HepG2 (cell line): ENCODE results near the gene ZMIZ1. TPM values are rescaled to one million over a fixed set of nuclear protein-coding genes. Genes with fewer than 3 reads are reported as not detected.

Source experiments
- ATAC-seq: fragments of 200-7000 bp; cut with Tn5 transposase; 3 replicates; pipeline ENCODE4 v1.9.1; 2020; ENCODE audit warnings: mild to moderate bottlenecking, moderate library complexity
- BruUV-seq: library from RNA; stranded (reverse); fragments of 400-500 nt; replicated peaks from 2 replicates; lab custom pipeline; 2021; lab: Mats Ljungman, UMichigan
- CTCF ChIA-PET: fragments of 300-600 bp; formaldehyde crosslinking; extraction: SDS; loops from one replicate; lab custom pipeline; 2021; ENCODE audit warnings: low total read pairs, inconsistent platforms, low intra/inter-chr PET ratio; lab: Yijun Ruan, JAX
- POLR2A ChIA-PET: fragments of 350-600 bp; sonication (Branson Sonifier 250); formaldehyde crosslinking; loops from one replicate; lab custom pipeline; 2020; ENCODE audit warnings: antibody characterized with exemption, inconsistent platforms; lab: Yijun Ruan, JAX
- DNase-seq: peaks from one replicate; pipeline ENCODE4 v3.0.0-alpha.2; 2015; ENCODE audit warnings: low spot score
- FAIRE-seq: peaks from 3 replicates; lab custom pipeline; 2011; peaks lifted over from hg19 to GRCh38; lab: Jason Lieb, UNC
- H2AFZ ChIP-seq: one replicate; pipeline ENCODE4 v1.6.1; 2011; ENCODE audit warnings: low read length, inconsistent platforms
- H3K27ac ChIP-seq: fragments of 300-600 bp; 3 replicates; pipeline ENCODE4 v1.8.0; 2011; ENCODE audit warnings: mixed run types, mild to moderate bottlenecking, mixed read lengths, low read length, inconsistent platforms; ENCODE audit not compliant: insufficient read depth; ENCODE audit errors: extremely low read length
- H3K27me3 ChIP-seq, 2 experiments: fragments of 200-600 bp in 1 of 2; 2 replicates in 1 of 2; 3 replicates in 1 of 2; pipeline versions ENCODE4 v1.6.0 to v1.8.0; 2011; ENCODE audit warnings: low read length in 2 of 2, mild to moderate bottlenecking in 2 of 2, moderate library complexity in 2 of 2, inconsistent platforms in 1 of 2; ENCODE audit not compliant: insufficient read depth in 2 of 2, control insufficient read depth in 1 of 2
- H3K36me3 ChIP-seq, 2 experiments: fragments of 200-600 bp in 1 of 2; replicated peaks in 1 of 2; 2 replicates in 1 of 2; 3 replicates in 1 of 2; pipeline versions ENCODE4 v1.5.1 to v1.8.0; 2011; ENCODE audit warnings: low read length in 2 of 2, inconsistent platforms in 1 of 2; ENCODE audit not compliant: insufficient read depth in 2 of 2, control insufficient read depth in 1 of 2
- H3K4me1 ChIP-seq: 2 replicates; pipeline ENCODE4 v1.5.1; 2012; ENCODE audit warnings: low read length, inconsistent platforms; ENCODE audit not compliant: insufficient read depth
- H3K4me2 ChIP-seq: 2 replicates; pipeline ENCODE4 v1.6.0; 2011; ENCODE audit warnings: low read depth, low read length, inconsistent platforms
- H3K4me3 ChIP-seq, 3 experiments: fragments of 200-600 bp in 1 of 3; sonication (generic), shearing (Covaris generic) in 1 of 3; replicated peaks in 1 of 3; 2 replicates each; pipeline ENCODE4 v1.5.1; 2011 to 2016; ENCODE audit warnings: low read length in 3 of 3, inconsistent platforms in 2 of 3, low read depth in 2 of 3, mild to moderate bottlenecking in 2 of 3, control low read depth in 1 of 3, mixed read lengths in 1 of 3; ENCODE audit not compliant: insufficient read depth in 1 of 3
- H3K79me2 ChIP-seq: one replicate; pipeline ENCODE4 v1.6.1; 2011; ENCODE audit warnings: low read length, inconsistent platforms; ENCODE audit not compliant: insufficient read depth
- H3K9ac ChIP-seq: 2 replicates; pipeline ENCODE4 v1.6.0; 2011; ENCODE audit warnings: mild to moderate bottlenecking, low read depth, low read length, inconsistent platforms; ENCODE audit not compliant: insufficient read depth
- H3K9me3 ChIP-seq: 2 replicates; pipeline ENCODE4 v1.5.1; 2012; ENCODE audit warnings: mild to moderate bottlenecking, low read length
- H4K20me1 ChIP-seq: 2 replicates; pipeline ENCODE4 v1.6.0; 2011; ENCODE audit warnings: inconsistent platforms, mild to moderate bottlenecking, low read length, moderate library complexity; ENCODE audit not compliant: insufficient read depth
- BCL6 ChIP-seq: IDR thresholded peaks from 2 replicates; pipeline ENCODE4 v1.6.1; 2016; ENCODE audit warnings: missing genetic modification reagents, missing compliant biosample characterization
- HNRNPUL1 ChIP-seq: fragments of 200-400 bp; formaldehyde crosslinking; IDR thresholded peaks from 2 replicates; pipeline ENCODE4 v1.6.1; 2017; ENCODE audit warnings: low read depth, mild to moderate bottlenecking, low read length, moderate library complexity
- MAZ ChIP-seq, 2 experiments: sonication (generic) in 1 of 2; formaldehyde crosslinking in 1 of 2; IDR thresholded peaks; 2 replicates each; pipeline versions ENCODE4 v1.5.0 to v1.6.1; 2012 to 2020; ENCODE audit warnings: low read depth in 2 of 2, mild to moderate bottlenecking in 2 of 2, borderline replicate concordance in 1 of 2, improper control_type of control experiment in 1 of 2, low read length in 1 of 2, missing genetic modification reagents in 1 of 2, moderate library complexity in 1 of 2
- NBN ChIP-seq: fragments of 450-650 bp; conservative IDR thresholded peaks from 2 replicates; pipeline ENCODE4 v1.6.1; 2017
- NFKBIZ ChIP-seq: IDR thresholded peaks from 2 replicates; pipeline ENCODE4 v1.6.1; 2018; ENCODE audit warnings: missing genetic modification reagents, missing compliant biosample characterization
- PRPF4 ChIP-seq: fragments of 200-400 bp; formaldehyde crosslinking; IDR thresholded peaks from 2 replicates; pipeline ENCODE4 v1.6.1; 2016; ENCODE audit warnings: low read length, low read depth; ENCODE audit not compliant: poor library complexity, severe bottlenecking
- ZNF20 ChIP-seq: sonication (generic); formaldehyde crosslinking; IDR thresholded peaks from 2 replicates; pipeline ENCODE4 v1.4.0; 2020; ENCODE audit warnings: mild to moderate bottlenecking, moderate library complexity, missing genetic modification reagents
- ZNF263 ChIP-seq: sonication (generic); formaldehyde crosslinking; IDR thresholded peaks from 2 replicates; pipeline ENCODE4 v1.4.0; 2020; ENCODE audit warnings: missing genetic modification reagents
- ZNF558 ChIP-seq: sonication (generic); formaldehyde crosslinking; IDR thresholded peaks from 2 replicates; pipeline ENCODE4 v1.9.0; 2022; ENCODE audit warnings: mild to moderate bottlenecking, missing genetic modification reagents, borderline replicate concordance
- ZNF775 ChIP-seq: sonication (generic); formaldehyde crosslinking; IDR thresholded peaks from 2 replicates; pipeline ENCODE4 v1.4.0; 2020; ENCODE audit warnings: missing genetic modification reagents, mild to moderate bottlenecking, moderate library complexity, borderline replicate concordance
- ZNF816 ChIP-seq: sonication (generic); formaldehyde crosslinking; IDR thresholded peaks from 2 replicates; pipeline ENCODE4 v1.8.0; 2022; ENCODE audit warnings: missing genetic modification reagents, mild to moderate bottlenecking, borderline replicate concordance
- ZNF850 ChIP-seq: sonication (generic); formaldehyde crosslinking; conservative IDR thresholded peaks from 2 replicates; pipeline ENCODE4 v1.9.0; 2021; ENCODE audit warnings: mild to moderate bottlenecking, missing genetic modification reagents
- WGBS: methylation state at CpG from one replicate; pipeline ENCODE4 v1.1.6; 2017; ENCODE audit warnings: low lambda C conversion rate; 5-methylcytosine and 5-hydroxymethylcytosine counted together
- in situ Hi-C: cut with HindIII; loops from 2 replicates; pipeline ENCODE4 v1.10.0; 2017; ENCODE audit warnings: low pct_unique_long_range_greater_than_20kb; ENCODE audit not compliant: extremely low pct_ligation_motif_present
- intact Hi-C: fragments of 100-400 bp; cut with micrococcal nuclease; formaldehyde crosslinking; loops from one replicate; pipeline ENCODE4 v1.10.0; 2022; ENCODE audit not compliant: unreplicated experiment
- polyA plus RNA-seq, 8 experiments: library from polyadenylated mRNA; depleted of rRNA in 3 of 8; stranded (reverse) in 7 of 8; unstranded in 1 of 8; fragments of >200 nt; fragmentation: Illumina TruSeq in 4 of 8; extraction: Trizol in 4 of 8; gene quantifications; 2 replicates each; pipeline versions ENCODE4 v1.2.1 to v1.2.3, GENCODE V29; 2011 to 2016; ENCODE audit warnings: low read depth in 4 of 8, missing spikeins in 1 of 8, mixed read lengths in 1 of 8; ENCODE audit not compliant: insufficient read depth in 1 of 8
- total RNA-seq, 5 experiments: library from RNA; depleted of rRNA; stranded (reverse); fragments of >200 nt; fragmentation: Illumina TruSeq; extraction: Trizol; gene quantifications; 2 replicates each; pipeline ENCODE4 v1.2.3, GENCODE V29; 2016; ENCODE audit warnings: low read depth in 1 of 5
- TF ChIP-seq, protein P1 (sequence below): sonication (generic); formaldehyde crosslinking; IDR thresholded peaks from 2 replicates; pipeline ENCODE4 v1.4.0; 2020; ENCODE audit warnings: mild to moderate bottlenecking, missing genetic modification reagents
- TF ChIP-seq, protein P2 (sequence below): sonication (generic); formaldehyde crosslinking; IDR thresholded peaks from 2 replicates; pipeline ENCODE4 v1.4.0; 2020; ENCODE audit warnings: mild to moderate bottlenecking, missing genetic modification reagents, borderline replicate concordance
- TF ChIP-seq, protein P3 (sequence below): IDR thresholded peaks from 2 replicates; pipeline ENCODE4 v1.6.1; 2016; ENCODE audit warnings: low read depth, missing genetic modification reagents, missing compliant biosample characterization

Gene ZMIZ1
- total and polyA plus RNA-seq, 2 of the 13 experiments (the other 11 are each of a cell fraction or from before 2014, with no cell fraction given): 5.3 to 10.2 TPM

DNA sequence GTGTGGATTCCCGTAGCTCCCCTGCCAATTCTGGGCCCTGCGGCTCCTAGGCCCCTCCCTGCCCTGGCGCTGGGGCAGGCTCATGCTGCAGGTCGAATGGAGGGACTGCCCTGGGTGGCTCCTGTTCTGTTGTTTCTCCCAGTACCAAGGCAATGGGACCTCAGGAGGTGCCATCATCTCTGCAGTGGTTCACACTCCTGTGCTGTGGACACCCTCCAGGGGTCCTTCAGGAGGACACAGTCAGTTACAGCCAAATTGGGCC lies 138.3 kb downstream of the ZMIZ1 start:
- Histone ChIP-seq H3K4me1 (no peaks in the 10 kb centered on the region), H3K27me3 (no peaks in the 10 kb centered on the region), H3K4me2 (no peak overlapping the region), H3K4me3 (no peak overlapping the region), H3K36me3 (peaks cover 60 to 94% of the 10 kb centered on the region in 2 experiments), H2AFZ (no peak overlapping the region), H3K27ac (no peak overlapping the region), H3K9ac (no peak overlapping the region), H3K79me2 (no peaks in the 10 kb centered on the region), H3K9me3 (no peaks in the 10 kb centered on the region), H4K20me1 (peaks cover 19% of the 10 kb centered on the region; the same call in 1 of the 2 replicates)
- in situ Hi-C loops (no loop called here), intact Hi-C loops (no loop called here)
- FAIRE-seq (no peak), DNase-seq (no peak), ATAC-seq (no peak)
- ChIA-PET CTCF (no interaction called here), POLR2A (no interaction called here)
- no TSS peak for BruUV-seq
- WGBS: 100% methylated on average over 4 of the region's 4 CpGs
- TF ChIP-seq, protein P1, sequence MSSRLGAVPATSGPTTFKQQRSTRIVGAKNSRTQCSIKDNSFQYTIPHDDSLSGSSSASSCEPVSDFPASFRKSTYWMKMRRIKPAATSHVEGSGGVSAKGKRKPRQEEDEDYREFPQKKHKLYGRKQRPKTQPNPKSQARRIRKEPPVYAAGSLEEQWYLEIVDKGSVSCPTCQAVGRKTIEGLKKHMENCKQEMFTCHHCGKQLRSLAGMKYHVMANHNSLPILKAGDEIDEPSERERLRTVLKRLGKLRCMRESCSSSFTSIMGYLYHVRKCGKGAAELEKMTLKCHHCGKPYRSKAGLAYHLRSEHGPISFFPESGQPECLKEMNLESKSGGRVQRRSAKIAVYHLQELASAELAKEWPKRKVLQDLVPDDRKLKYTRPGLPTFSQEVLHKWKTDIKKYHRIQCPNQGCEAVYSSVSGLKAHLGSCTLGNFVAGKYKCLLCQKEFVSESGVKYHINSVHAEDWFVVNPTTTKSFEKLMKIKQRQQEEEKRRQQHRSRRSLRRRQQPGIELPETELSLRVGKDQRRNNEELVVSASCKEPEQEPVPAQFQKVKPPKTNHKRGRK (CRISPR knock-in tag): no peak
- TF ChIP-seq ZNF263 (CRISPR knock-in tag) (no peak), BCL6 (CRISPR knock-in tag) (no peak), NFKBIZ (no peak), ZNF816 (CRISPR knock-in tag) (no peak), ZNF20 (no peak), NBN (no peak), ZNF775 (CRISPR knock-in tag) (no peak), ZNF850 (no peak), HNRNPUL1 (no peak), PRPF4 (no peak), ZNF558 (CRISPR knock-in tag) (no peak), MAZ (IDR thresholded peaks at IDR 0.05; ENCODE audit: borderline replicate concordance, low read depth, low read length) (no peak), MAZ (CRISPR knock-in tag; IDR thresholded peaks at IDR 0.05; ENCODE audit: low read depth) (no peak)
- TF ChIP-seq, protein P2, sequence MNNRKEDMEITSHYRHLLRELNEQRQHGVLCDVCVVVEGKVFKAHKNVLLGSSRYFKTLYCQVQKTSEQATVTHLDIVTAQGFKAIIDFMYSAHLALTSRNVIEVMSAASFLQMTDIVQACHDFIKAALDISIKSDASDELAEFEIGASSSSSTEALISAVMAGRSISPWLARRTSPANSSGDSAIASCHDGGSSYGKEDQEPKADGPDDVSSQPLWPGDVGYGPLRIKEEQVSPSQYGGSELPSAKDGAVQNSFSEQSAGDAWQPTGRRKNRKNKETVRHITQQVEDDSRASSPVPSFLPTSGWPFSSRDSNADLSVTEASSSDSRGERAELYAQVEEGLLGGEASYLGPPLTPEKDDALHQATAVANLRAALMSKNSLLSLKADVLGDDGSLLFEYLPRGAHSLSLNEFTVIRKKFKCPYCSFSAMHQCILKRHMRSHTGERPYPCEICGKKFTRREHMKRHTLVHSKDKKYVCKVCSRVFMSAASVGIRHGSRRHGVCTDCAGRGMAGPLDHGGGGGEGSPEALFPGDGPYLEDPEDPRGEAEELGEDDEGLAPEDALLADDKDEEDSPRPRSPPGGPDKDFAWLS (CRISPR knock-in tag): no peak
- TF ChIP-seq, protein P3, sequence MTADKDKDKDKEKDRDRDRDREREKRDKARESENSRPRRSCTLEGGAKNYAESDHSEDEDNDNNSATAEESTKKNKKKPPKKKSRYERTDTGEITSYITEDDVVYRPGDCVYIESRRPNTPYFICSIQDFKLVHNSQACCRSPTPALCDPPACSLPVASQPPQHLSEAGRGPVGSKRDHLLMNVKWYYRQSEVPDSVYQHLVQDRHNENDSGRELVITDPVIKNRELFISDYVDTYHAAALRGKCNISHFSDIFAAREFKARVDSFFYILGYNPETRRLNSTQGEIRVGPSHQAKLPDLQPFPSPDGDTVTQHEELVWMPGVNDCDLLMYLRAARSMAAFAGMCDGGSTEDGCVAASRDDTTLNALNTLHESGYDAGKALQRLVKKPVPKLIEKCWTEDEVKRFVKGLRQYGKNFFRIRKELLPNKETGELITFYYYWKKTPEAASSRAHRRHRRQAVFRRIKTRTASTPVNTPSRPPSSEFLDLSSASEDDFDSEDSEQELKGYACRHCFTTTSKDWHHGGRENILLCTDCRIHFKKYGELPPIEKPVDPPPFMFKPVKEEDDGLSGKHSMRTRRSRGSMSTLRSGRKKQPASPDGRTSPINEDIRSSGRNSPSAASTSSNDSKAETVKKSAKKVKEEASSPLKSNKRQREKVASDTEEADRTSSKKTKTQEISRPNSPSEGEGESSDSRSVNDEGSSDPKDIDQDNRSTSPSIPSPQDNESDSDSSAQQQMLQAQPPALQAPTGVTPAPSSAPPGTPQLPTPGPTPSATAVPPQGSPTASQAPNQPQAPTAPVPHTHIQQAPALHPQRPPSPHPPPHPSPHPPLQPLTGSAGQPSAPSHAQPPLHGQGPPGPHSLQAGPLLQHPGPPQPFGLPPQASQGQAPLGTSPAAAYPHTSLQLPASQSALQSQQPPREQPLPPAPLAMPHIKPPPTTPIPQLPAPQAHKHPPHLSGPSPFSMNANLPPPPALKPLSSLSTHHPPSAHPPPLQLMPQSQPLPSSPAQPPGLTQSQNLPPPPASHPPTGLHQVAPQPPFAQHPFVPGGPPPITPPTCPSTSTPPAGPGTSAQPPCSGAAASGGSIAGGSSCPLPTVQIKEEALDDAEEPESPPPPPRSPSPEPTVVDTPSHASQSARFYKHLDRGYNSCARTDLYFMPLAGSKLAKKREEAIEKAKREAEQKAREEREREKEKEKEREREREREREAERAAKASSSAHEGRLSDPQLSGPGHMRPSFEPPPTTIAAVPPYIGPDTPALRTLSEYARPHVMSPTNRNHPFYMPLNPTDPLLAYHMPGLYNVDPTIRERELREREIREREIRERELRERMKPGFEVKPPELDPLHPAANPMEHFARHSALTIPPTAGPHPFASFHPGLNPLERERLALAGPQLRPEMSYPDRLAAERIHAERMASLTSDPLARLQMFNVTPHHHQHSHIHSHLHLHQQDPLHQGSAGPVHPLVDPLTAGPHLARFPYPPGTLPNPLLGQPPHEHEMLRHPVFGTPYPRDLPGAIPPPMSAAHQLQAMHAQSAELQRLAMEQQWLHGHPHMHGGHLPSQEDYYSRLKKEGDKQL (CRISPR knock-in tag): no peak
